Measurements from ENCODE around the gene SCN3B. TPM values are rescaled to one million over a fixed set of nuclear protein-coding genes. Genes with fewer than 3 reads are reported as not detected.

Gene SCN3B
- total and polyA plus RNA-seq, 2 of the 13 experiments (the other 11 are each of a cell fraction or from before 2014, with no cell fraction given) = 0.07 to 0.11 TPM

DNA sequence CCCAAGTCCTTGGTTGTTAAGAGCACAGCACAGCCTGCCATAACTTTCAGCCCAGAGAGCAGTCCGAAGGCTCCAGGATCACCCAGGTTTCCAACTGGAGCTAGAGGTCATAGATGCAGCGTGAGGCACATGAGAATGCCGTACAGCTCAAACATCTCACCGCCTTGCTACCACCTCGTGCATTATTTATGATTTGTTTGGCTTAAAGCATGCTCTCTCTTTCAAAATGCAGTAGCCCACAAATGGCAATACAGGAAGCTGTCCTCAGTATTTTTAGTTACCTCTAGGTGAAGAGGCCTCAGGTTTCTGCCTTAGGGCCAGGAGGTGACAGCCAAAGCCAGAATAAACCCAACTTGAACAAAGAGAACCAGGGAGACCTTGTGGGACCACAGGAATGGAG is 14.4 kb downstream of the SCN3B start (continued):
- TF ChIP-seq, protein P1, sequence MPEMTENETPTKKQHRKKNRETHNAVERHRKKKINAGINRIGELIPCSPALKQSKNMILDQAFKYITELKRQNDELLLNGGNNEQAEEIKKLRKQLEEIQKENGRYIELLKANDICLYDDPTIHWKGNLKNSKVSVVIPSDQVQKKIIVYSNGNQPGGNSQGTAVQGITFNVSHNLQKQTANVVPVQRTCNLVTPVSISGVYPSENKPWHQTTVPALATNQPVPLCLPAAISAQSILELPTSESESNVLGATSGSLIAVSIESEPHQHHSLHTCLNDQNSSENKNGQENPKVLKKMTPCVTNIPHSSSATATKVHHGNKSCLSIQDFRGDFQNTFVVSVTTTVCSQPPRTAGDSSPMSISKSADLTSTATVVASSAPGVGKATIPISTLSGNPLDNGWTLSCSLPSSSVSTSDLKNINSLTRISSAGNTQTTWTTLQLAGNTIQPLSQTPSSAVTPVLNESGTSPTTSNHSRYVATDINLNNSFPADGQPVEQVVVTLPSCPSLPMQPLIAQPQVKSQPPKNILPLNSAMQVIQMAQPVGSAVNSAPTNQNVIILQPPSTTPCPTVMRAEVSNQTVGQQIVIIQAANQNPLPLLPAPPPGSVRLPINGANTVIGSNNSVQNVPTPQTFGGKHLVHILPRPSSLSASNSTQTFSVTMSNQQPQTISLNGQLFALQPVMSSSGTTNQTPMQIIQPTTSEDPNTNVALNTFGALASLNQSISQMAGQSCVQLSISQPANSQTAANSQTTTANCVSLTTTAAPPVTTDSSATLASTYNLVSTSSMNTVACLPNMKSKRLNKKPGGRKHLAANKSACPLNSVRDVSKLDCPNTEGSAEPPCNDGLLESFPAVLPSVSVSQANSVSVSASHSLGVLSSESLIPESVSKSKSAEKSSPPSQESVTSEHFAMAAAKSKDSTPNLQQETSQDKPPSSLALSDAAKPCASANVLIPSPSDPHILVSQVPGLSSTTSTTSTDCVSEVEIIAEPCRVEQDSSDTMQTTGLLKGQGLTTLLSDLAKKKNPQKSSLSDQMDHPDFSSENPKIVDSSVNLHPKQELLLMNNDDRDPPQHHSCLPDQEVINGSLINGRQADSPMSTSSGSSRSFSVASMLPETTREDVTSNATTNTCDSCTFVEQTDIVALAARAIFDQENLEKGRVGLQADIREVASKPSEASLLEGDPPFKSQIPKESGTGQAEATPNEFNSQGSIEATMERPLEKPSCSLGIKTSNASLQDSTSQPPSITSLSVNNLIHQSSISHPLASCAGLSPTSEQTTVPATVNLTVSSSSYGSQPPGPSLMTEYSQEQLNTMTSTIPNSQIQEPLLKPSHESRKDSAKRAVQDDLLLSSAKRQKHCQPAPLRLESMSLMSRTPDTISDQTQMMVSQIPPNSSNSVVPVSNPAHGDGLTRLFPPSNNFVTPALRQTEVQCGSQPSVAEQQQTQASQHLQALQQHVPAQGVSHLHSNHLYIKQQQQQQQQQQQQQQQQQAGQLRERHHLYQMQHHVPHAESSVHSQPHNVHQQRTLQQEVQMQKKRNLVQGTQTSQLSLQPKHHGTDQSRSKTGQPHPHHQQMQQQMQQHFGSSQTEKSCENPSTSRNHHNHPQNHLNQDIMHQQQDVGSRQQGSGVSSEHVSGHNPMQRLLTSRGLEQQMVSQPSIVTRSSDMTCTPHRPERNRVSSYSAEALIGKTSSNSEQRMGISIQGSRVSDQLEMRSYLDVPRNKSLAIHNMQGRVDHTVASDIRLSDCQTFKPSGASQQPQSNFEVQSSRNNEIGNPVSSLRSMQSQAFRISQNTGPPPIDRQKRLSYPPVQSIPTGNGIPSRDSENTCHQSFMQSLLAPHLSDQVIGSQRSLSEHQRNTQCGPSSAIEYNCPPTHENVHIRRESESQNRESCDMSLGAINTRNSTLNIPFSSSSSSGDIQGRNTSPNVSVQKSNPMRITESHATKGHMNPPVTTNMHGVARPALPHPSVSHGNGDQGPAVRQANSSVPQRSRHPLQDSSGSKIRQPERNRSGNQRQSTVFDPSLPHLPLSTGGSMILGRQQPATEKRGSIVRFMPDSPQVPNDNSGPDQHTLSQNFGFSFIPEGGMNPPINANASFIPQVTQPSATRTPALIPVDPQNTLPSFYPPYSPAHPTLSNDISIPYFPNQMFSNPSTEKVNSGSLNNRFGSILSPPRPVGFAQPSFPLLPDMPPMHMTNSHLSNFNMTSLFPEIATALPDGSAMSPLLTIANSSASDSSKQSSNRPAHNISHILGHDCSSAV (CRISPR knock-in tag; IDR thresholded peaks at IDR 0.05; ENCODE audit: borderline replicate concordance) = no peak
- no peak for TF ChIP-seq CBX5 (CRISPR knock-in tag; IDR thresholded peaks at IDR 0.05; ENCODE audit: borderline replicate concordance)
- no peak for TF ChIP-seq ZNF724P (CRISPR knock-in tag; IDR thresholded peaks at IDR 0.05; ENCODE audit: borderline replicate concordance)
- no peak for TF ChIP-seq RFX3 (CRISPR knock-in tag; IDR thresholded peaks at IDR 0.05)
- TF ChIP-seq, protein P2, sequence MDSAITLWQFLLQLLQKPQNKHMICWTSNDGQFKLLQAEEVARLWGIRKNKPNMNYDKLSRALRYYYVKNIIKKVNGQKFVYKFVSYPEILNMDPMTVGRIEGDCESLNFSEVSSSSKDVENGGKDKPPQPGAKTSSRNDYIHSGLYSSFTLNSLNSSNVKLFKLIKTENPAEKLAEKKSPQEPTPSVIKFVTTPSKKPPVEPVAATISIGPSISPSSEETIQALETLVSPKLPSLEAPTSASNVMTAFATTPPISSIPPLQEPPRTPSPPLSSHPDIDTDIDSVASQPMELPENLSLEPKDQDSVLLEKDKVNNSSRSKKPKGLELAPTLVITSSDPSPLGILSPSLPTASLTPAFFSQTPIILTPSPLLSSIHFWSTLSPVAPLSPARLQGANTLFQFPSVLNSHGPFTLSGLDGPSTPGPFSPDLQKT (CRISPR knock-in tag; IDR thresholded peaks at IDR 0.05; ENCODE audit: borderline replicate concordance) = no peak
- TF ChIP-seq, protein P3, sequence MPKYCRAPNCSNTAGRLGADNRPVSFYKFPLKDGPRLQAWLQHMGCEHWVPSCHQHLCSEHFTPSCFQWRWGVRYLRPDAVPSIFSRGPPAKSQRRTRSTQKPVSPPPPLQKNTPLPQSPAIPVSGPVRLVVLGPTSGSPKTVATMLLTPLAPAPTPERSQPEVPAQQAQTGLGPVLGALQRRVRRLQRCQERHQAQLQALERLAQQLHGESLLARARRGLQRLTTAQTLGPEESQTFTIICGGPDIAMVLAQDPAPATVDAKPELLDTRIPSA (CRISPR knock-in tag; IDR thresholded peaks at IDR 0.05; ENCODE audit: borderline replicate concordance) = no peak
- no peak for TF ChIP-seq ZNF329 (CRISPR knock-in tag; IDR thresholded peaks at IDR 0.05; ENCODE audit: low read depth)
- TF ChIP-seq, protein P4, sequence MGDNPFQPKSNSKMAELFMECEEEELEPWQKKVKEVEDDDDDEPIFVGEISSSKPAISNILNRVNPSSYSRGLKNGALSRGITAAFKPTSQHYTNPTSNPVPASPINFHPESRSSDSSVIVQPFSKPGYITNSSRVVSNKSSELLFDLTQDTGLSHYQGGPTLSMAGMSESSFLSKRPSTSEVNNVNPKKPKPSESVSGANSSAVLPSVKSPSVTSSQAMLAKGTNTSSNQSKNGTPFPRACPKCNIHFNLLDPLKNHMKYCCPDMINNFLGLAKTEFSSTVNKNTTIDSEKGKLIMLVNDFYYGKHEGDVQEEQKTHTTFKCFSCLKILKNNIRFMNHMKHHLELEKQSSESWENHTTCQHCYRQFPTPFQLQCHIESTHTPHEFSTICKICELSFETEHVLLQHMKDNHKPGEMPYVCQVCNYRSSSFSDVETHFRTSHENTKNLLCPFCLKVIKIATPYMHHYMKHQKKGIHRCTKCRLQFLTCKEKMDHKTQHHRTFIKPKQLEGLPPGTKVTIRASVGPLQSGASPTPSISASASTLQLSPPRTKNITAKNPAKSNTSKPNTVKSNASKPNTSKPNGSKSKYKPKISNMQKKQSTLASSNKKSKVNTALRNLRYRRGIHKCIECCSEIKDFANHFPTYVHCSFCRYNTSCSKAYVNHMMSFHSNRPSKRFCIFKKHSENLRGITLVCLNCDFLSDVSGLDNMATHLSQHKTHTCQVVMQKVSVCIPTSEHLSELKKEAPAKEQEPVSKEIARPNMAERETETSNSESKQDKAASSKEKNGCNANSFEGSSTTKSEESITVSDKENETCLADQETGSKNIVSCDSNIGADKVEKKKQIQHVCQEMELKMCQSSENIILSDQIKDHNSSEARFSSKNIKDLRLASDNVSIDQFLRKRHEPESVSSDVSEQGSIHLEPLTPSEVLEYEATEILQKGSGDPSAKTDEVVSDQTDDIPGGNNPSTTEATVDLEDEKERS (CRISPR knock-in tag; IDR thresholded peaks at IDR 0.05) = no peak
- no peak for TF ChIP-seq ZFX (CRISPR knock-in tag; IDR thresholded peaks at IDR 0.05; ENCODE audit: low read depth)
